Measurements from ENCODE around the gene FUBP1. TPM values are rescaled to one million over a fixed set of nuclear protein-coding genes. Genes with fewer than 3 reads are reported as not detected.
A peak's percentile ranks its signal among the peaks of the same experiment; 100 is the strongest.

The FUBP1 gene
- total RNA-seq, 2 experiments from 2014 or later, result 234 to 301 TPM

DNA sequence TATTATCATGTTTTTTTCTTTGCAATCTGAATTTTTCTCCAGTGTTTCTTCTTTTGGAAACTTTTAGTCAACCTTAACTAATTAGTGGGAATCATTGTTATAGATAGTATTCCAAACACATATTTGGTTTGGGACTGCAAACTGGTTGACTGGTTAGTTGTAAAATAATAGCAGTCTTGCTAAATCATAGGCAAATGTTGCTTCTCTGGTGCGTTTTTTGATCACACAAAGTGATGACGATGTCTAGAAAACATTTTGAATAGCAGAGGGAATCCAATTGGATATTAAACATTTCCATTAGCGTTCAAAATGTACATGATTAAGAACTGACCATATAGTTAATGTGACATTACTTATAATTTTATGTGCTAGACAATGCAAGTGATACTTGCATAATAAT, 30.4 kb upstream of the FUBP1 start:
- no peak for DNase-seq (ENCODE audit: low spot score)
- Histone ChIP-seq H3K4me1 (ENCODE audit: insufficient read depth, low read length, poor library complexity, severe bottlenecking) (peaks cover 22% of the 10 kb centered on the region), H4K20me1 (ENCODE audit: insufficient read depth, low read length) (no peaks in the 10 kb centered on the region), H3K27ac (ENCODE audit: low read depth, low read length, poor library complexity, severe bottlenecking) (no peak overlapping the region), H2AFZ (ENCODE audit: low read length) (no peak overlapping the region), H3K9me2 (ENCODE audit: insufficient read depth, low read length) (no peaks in the 10 kb centered on the region), H3K4me3 (ENCODE audit: low read depth, low read length, poor library complexity, severe bottlenecking) (no peak overlapping the region), H3K36me3 (ENCODE audit: insufficient read depth, low read length) (0 out of 2 replicates have a peak, but pooled peaks cover 5% of the 10 kb centered on the region), H3K9me3 (ENCODE audit: low read length) (no peaks in the 10 kb centered on the region), H3K79me2 (ENCODE audit: insufficient read depth, low read depth, low read length) (peaks cover 19% of the 10 kb centered on the region; the same call in 1 of the 2 replicates), H3K4me2 (ENCODE audit: low read length) (no peak overlapping the region)
- no TSS peak for BruUV-seq (replicated peaks)
- POLR2A ChIA-PET, result interaction anchor here (0.6 to 0.7 kb wide), 2 partner anchors 253 to 325 kb away, joined by 3 to 4 read pairs; no protein-coding TSS in a partner anchor
- intact Hi-C loops (cut with micrococcal nuclease; ENCODE audit: unreplicated experiment), result loop anchor here (10.0 kb wide), 1 partner anchor 254 kb away; the partner anchor contains the start of gene USP33
- no peak for TF ChIP-seq CTCF (conservative IDR thresholded peaks at IDR 0.05; ENCODE audit: low read length)
- no peak for TF ChIP-seq EZH2phosphoT487 (IDR thresholded peaks at IDR 0.05; ENCODE audit: borderline replicate concordance, low read depth, low read length)
- CTCF ChIA-PET (ENCODE audit: unreplicated experiment), result no interaction called here

GRCh38 chr1:78007677-78008341, 28.9 kb upstream of the FUBP1 start:
- POLR2A ChIA-PET, result no interaction called here
- H4K20me1 ChIP-seq (ENCODE audit: insufficient read depth, low read length), result no peaks in the 10 kb centered on the region
- H3K4me1 ChIP-seq (ENCODE audit: insufficient read depth, low read length, poor library complexity, severe bottlenecking), result peaks cover 36% of the 10 kb centered on the region
- H3K4me2 ChIP-seq (ENCODE audit: low read length), result peak overlapping the region; percentile 11; the same call in 1 of the 2 replicates
- CTCF ChIA-PET (ENCODE audit: unreplicated experiment), result no interaction called here
- no peaks in the 10 kb centered on the region for H3K36me3 ChIP-seq (ENCODE audit: insufficient read depth, low read length)
- TF ChIP-seq CTCF (conservative IDR thresholded peaks at IDR 0.05; ENCODE audit: low read length), result no peak
- TF ChIP-seq EZH2phosphoT487 (IDR thresholded peaks at IDR 0.05; ENCODE audit: borderline replicate concordance, low read depth, low read length), result no peak
- no peak for DNase-seq (ENCODE audit: low spot score)
- intact Hi-C loops (cut with micrococcal nuclease; ENCODE audit: unreplicated experiment), result loop anchor here (10.0 kb wide), 1 partner anchor 253 kb away; the partner anchor contains the start of gene USP33
- H2AFZ ChIP-seq (ENCODE audit: low read length), result no peak overlapping the region
- H3K9me3 ChIP-seq (ENCODE audit: low read length), result no peaks in the 10 kb centered on the region
- no peak overlapping the region for H3K4me3 ChIP-seq (ENCODE audit: low read depth, low read length, poor library complexity, severe bottlenecking)
- H3K27ac ChIP-seq (ENCODE audit: low read depth, low read length, poor library complexity, severe bottlenecking), result no peak overlapping the region
- no TSS peak for BruUV-seq (replicated peaks)
- no peaks in the 10 kb centered on the region for H3K9me2 ChIP-seq (ENCODE audit: insufficient read depth, low read length)
- peaks cover 19% of the 10 kb centered on the region; the same call in 1 of the 2 replicates for H3K79me2 ChIP-seq (ENCODE audit: insufficient read depth, low read depth, low read length)

GRCh38 chr1:78006521-78006920, 27.6 kb upstream of the FUBP1 start:
- Histone ChIP-seq H3K4me1 (ENCODE audit: insufficient read depth, low read length, poor library complexity, severe bottlenecking) (peaks cover 38% of the 10 kb centered on the region), H3K27ac (ENCODE audit: low read depth, low read length, poor library complexity, severe bottlenecking) (no peak overlapping the region), H3K79me2 (ENCODE audit: insufficient read depth, low read depth, low read length) (peaks cover 19% of the 10 kb centered on the region; the same call in 1 of the 2 replicates), H3K4me2 (ENCODE audit: low read length) (peak overlapping the region; percentile 80), H3K9me3 (ENCODE audit: low read length) (no peaks in the 10 kb centered on the region), H3K4me3 (ENCODE audit: low read depth, low read length, poor library complexity, severe bottlenecking) (peak overlapping the region; percentile 72), H3K9me2 (ENCODE audit: insufficient read depth, low read length) (no peaks in the 10 kb centered on the region), H4K20me1 (ENCODE audit: insufficient read depth, low read length) (no peaks in the 10 kb centered on the region), H3K36me3 (ENCODE audit: insufficient read depth, low read length) (no peaks in the 10 kb centered on the region), H2AFZ (ENCODE audit: low read length) (no peak overlapping the region)
- ChIA-PET CTCF (ENCODE audit: unreplicated experiment) (no interaction called here), POLR2A (interaction anchor here (0.6 to 9.8 kb wide), 7 partner anchors 8 to 1610 kb away, joined by 4 to 193 read pairs (median 6); partner anchors contain the start of gene FUBP1)
- no peak for DNase-seq (ENCODE audit: low spot score)
- BruUV-seq (replicated peaks), result no TSS peak
- TF ChIP-seq EZH2phosphoT487 (IDR thresholded peaks at IDR 0.05; ENCODE audit: borderline replicate concordance, low read depth, low read length) (no peak), CTCF (conservative IDR thresholded peaks at IDR 0.05; ENCODE audit: low read length) (no peak)
- intact Hi-C loops (cut with micrococcal nuclease; ENCODE audit: unreplicated experiment), result loop anchor here (10.0 kb wide), 1 partner anchor 252 kb away; the partner anchor contains the start of gene USP33

Measured in OCI-LY7 (cell line).